Brain microvascular endothelial cell (primary cell): ENCODE measurements around the gene AURKB.
"Not testable (repeated sequence)": the region's sequence is repeated elsewhere in the genome, so short reads cannot be mapped to it uniquely, and the experiment has no call there.

Experiments
- DNase-seq: peaks from one replicate; pipeline ENCODE4 v3.0.0-alpha.2; 2020
- H3K27ac ChIP-seq: fragments of 250-450 bp; sonication (Bioruptor Pico); 2 replicates; pipeline ENCODE4 v1.5.1; 2020; ENCODE audit warnings: mild to moderate bottlenecking, moderate library complexity
- H3K27me3 ChIP-seq: fragments of 250-450 bp; sonication (Bioruptor Pico); replicated peaks from 2 replicates; pipeline ENCODE4 v1.5.1; 2020; ENCODE audit warnings: mild to moderate bottlenecking
- H3K36me3 ChIP-seq: fragments of 250-450 bp; sonication (Bioruptor Pico); replicated peaks from 2 replicates; pipeline ENCODE4 v1.5.1; 2020; ENCODE audit warnings: mild to moderate bottlenecking
- H3K4me3 ChIP-seq: 2 replicates; pipeline ENCODE4 v1.5.1; 2011; ENCODE audit warnings: low read depth, mild to moderate bottlenecking, control low read depth, low read length, moderate library complexity
- CTCF ChIP-seq: IDR thresholded peaks from 2 replicates; pipeline ENCODE4 v1.5.1; 2011; ENCODE audit warnings: low read depth, mild to moderate bottlenecking, moderate library complexity, low read length, control low read depth, inconsistent platforms; ENCODE audit errors: missing control alignments
- in situ Hi-C: cut with HindIII; loops from 2 replicates; pipeline ENCODE4 v1.10.0; 2017; ENCODE audit warnings: low sequenced_read_pairs, low pct_ligation_motif_present

AURKB gene

GRCh38 chr17:8254881-8255280, 44.5 kb upstream of the AURKB start:
- H3K36me3 ChIP-seq: peaks cover 31% of the 10 kb centered on the region
- TF ChIP-seq CTCF: no peak

GRCh38 chr17:8253801-8254200, 43.4 kb upstream of the AURKB start:
- TF ChIP-seq CTCF: no peak
- no peak for DNase-seq
- in situ Hi-C loops: no loop called here
- no peaks in the 10 kb centered on the region for H3K27me3 ChIP-seq
- no peak overlapping the region for H3K27ac ChIP-seq
- no peak overlapping the region for H3K4me3 ChIP-seq
- peaks cover 31% of the 10 kb centered on the region for H3K36me3 ChIP-seq

More at GRCh38 chr17:8254881-8255280, 44.5 kb upstream of the AURKB start:
- no peak overlapping the region for H3K4me3 ChIP-seq
- H3K27me3 ChIP-seq: no peaks in the 10 kb centered on the region
- no peak for DNase-seq
- in situ Hi-C loops: no loop called here
- H3K27ac ChIP-seq: no peak overlapping the region

- H3K27me3 ChIP-seq, H3K27ac ChIP-seq, in situ Hi-C loops, H3K4me3 ChIP-seq, DNase-seq: not testable (repeated sequence)
- H3K36me3 ChIP-seq: peaks cover 19% of the 10 kb centered on the region
These were observed 41.0 kb upstream of the AURKB start for GRCh38 chr17:8251411-8251810.

GRCh38 chr17:8249621-8250500, 39.5 kb upstream of the AURKB start:
- H3K27ac ChIP-seq: peak overlapping the region; percentile 90
- H3K36me3 ChIP-seq: peaks cover 5% of the 10 kb centered on the region

GRCh38 chr17:8248751-8249607, 38.6 kb upstream of the AURKB start, which contains the start of gene PFAS:
TSS of gene PFAS (plus strand) at chr17:8249289. CDS start at chr17:8253938, 4,649 bp downstream.
- Histone ChIP-seq H3K27ac (peak within 1 kb of the TSS; percentile 90), H3K36me3 (no peaks in the 10 kb centered on the region), H3K4me3 (peak within 1 kb of the TSS; percentile 100), H3K27me3 (no peaks in the 10 kb centered on the region)
- no peak for TF ChIP-seq CTCF
- in situ Hi-C loops: no loop called here
- DNase-seq: peak; percentile 93

More at GRCh38 chr17:8249621-8250500, 39.5 kb upstream of the AURKB start:
- no peak for TF ChIP-seq CTCF
- in situ Hi-C loops: no loop called here
- no peak for DNase-seq
- Histone ChIP-seq H3K4me3 (peak overlapping the region; percentile 100), H3K27me3 (no peaks in the 10 kb centered on the region)

- no peak overlapping the region for H3K27ac ChIP-seq
- in situ Hi-C loops: no loop called here
These were observed 34.4 kb upstream of the AURKB start for GRCh38 chr17:8244768-8245167.

More at GRCh38 chr17:8244768-8245167, 34.4 kb upstream of the AURKB start:
- TF ChIP-seq CTCF: no peak
- no peak for DNase-seq
- Histone ChIP-seq H3K27me3 (no peaks in the 10 kb centered on the region), H3K4me3 (no peak overlapping the region), H3K36me3 (no peaks in the 10 kb centered on the region)
